Parathyroid adenoma (tissue), 2 donors: Measurements from ENCODE around the gene FFAR4.
A peak's percentile ranks its signal among the peaks of the same experiment; 100 is the strongest.

Experiments
- H2AFZ ChIP-seq: fragments of 300-600 bp; sonication (generic); one replicate; pipeline ENCODE4 v1.7.0; 2017; ENCODE audit warnings: antibody characterized with exemption, mild to moderate bottlenecking
- H3K27ac ChIP-seq: fragments of 300-600 bp; sonication (generic); one replicate; pipeline ENCODE4 v1.7.0; 2017
- H3K27me3 ChIP-seq: fragments of 300-600 bp; sonication (generic); one replicate; pipeline ENCODE4 v1.7.0; 2017; ENCODE audit warnings: low read length; ENCODE audit not compliant: control insufficient read depth, insufficient read depth
- H3K36me3 ChIP-seq: fragments of 300-600 bp; sonication (generic); one replicate; pipeline ENCODE4 v1.7.0; 2017; ENCODE audit warnings: low read length; ENCODE audit not compliant: control insufficient read depth, insufficient read depth
- H3K4me1 ChIP-seq: fragments of 300-600 bp; sonication (generic); one replicate; pipeline ENCODE4 v1.7.0; 2017; ENCODE audit warnings: control low read depth
- H3K4me2 ChIP-seq: fragments of 300-600 bp; sonication (generic); one replicate; pipeline ENCODE4 v1.7.0; 2017; ENCODE audit warnings: low read length
- H3K4me3 ChIP-seq: fragments of 300-600 bp; sonication (generic); one replicate; pipeline ENCODE4 v1.7.0; 2017; ENCODE audit warnings: low read depth, low read length
- H3K79me2 ChIP-seq: fragments of 300-600 bp; sonication (generic); one replicate; pipeline ENCODE4 v1.7.0; 2017; ENCODE audit warnings: control low read depth
- H3K9ac ChIP-seq: fragments of 300-600 bp; sonication (generic); one replicate; pipeline ENCODE4 v1.7.0; 2017; ENCODE audit warnings: mild to moderate bottlenecking
- H3K9me3 ChIP-seq: fragments of 300-600 bp; sonication (generic); one replicate; pipeline ENCODE4 v1.7.0; 2017; ENCODE audit warnings: low read length; ENCODE audit not compliant: control insufficient read depth
- CTCF ChIP-seq: fragments of 300-600 bp; sonication (generic); IDR thresholded peaks from one replicate; pipeline ENCODE4 v1.7.0; 2017; ENCODE audit warnings: antibody characterized with exemption, mild to moderate bottlenecking
- donor health status: primary hyperparathyroidism.

FFAR4 gene

DNA sequence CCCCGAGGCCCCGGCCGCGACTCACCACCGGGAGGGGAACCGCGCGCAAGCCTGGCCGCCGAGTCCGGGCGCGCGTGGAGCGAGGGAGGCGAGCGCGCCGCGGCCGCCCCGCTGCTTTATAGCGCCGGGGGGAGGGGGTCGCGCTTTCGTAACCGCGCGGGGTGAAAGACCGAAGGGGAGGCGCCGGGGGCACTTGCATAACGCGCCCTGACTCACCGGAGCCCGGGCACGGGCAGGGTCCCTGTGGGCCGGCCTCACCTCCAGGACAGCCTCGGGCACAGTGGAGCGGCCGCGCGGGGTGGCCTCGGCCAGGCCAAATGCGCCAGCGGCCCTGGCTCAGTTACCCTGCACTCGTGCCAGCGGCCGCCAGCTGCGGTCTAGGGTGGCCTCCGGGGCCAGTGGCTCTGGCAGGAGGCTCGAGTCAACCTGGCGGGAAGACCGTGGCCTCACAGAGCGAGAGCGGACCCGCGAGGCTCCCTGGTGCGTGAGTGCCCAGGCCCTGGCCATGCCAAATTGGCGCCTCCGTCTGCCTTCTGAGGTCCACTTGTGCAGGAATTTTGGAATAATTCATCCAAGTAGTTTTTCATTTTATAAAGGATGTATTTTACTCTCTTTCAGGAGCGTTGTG, 34.8 kb downstream of the FFAR4 start, which contains the start of gene RBP4:
RBP4 (minus strand) TSS at position 90 of the 628 bp plus-strand sequence. CDS start 207 bp downstream, outside the sequence.
- peak within 1 kb of the TSS; percentile 38 for H3K4me2 ChIP-seq
- no peak within 1 kb of the TSS for H3K27ac ChIP-seq
- H3K4me3 ChIP-seq: no peak within 1 kb of the TSS
- no peaks in the 10 kb centered on the region for H3K79me2 ChIP-seq
- no peaks in the 10 kb centered on the region for H3K27me3 ChIP-seq
- H3K4me1 ChIP-seq: no peaks in the 10 kb centered on the region
- TF ChIP-seq CTCF: no peak
- no peak within 1 kb of the TSS for H2AFZ ChIP-seq
- H3K36me3 ChIP-seq: no peaks in the 10 kb centered on the region
- H3K9me3 ChIP-seq: no peaks in the 10 kb centered on the region
- H3K9ac ChIP-seq: no peak within 1 kb of the TSS

GRCh38 chr10:93601774-93602162, 35.3 kb downstream of the FFAR4 start:
- H3K9ac ChIP-seq: no peak overlapping the region

DNA sequence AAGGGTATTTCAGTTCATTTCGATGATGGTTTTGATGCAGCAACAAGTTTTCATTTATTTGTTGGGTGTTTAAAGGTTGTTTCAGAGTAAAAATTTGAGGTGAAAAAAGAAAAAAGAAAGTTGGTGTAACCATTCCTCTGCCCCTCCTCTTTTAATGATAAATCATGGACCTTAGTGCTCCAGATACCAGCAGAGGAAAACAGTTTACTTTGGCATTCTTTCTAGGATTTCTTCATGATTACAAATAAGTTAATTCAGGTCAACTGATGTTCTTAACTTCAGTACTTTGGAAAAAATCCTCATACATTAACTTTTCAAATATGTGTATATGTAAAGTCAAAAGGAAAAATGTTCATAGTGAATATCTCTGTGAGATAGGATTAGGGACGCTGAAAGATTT, 36.6 kb downstream of the FFAR4 start:
- Histone ChIP-seq H3K27ac (no peak overlapping the region), H2AFZ (no peak overlapping the region), H3K9me3 (no peaks in the 10 kb centered on the region), H3K4me3 (no peak overlapping the region), H3K27me3 (no peaks in the 10 kb centered on the region), H3K79me2 (no peaks in the 10 kb centered on the region), H3K4me1 (no peaks in the 10 kb centered on the region), H3K9ac (no peak overlapping the region), H3K36me3 (no peaks in the 10 kb centered on the region), H3K4me2 (no peak overlapping the region)
- no peak for TF ChIP-seq CTCF

More at GRCh38 chr10:93601774-93602162, 35.3 kb downstream of the FFAR4 start:
- TF ChIP-seq CTCF: no peak
- no peaks in the 10 kb centered on the region for H3K79me2 ChIP-seq
- H3K27ac ChIP-seq: no peak overlapping the region
- no peaks in the 10 kb centered on the region for H3K9me3 ChIP-seq
- H3K4me2 ChIP-seq: no peak overlapping the region
- no peaks in the 10 kb centered on the region for H3K36me3 ChIP-seq
- H3K27me3 ChIP-seq: no peaks in the 10 kb centered on the region
- H2AFZ ChIP-seq: no peak overlapping the region
- H3K4me1 ChIP-seq: no peaks in the 10 kb centered on the region
- H3K4me3 ChIP-seq: no peak overlapping the region

- no peaks in the 10 kb centered on the region for H3K27me3 ChIP-seq
- H3K79me2 ChIP-seq: no peaks in the 10 kb centered on the region
- H3K9ac ChIP-seq: no peak overlapping the region
- H3K4me2 ChIP-seq: no peak overlapping the region
- no peaks in the 10 kb centered on the region for H3K9me3 ChIP-seq
- H3K27ac ChIP-seq: no peak overlapping the region
- H2AFZ ChIP-seq: no peak overlapping the region
- no peaks in the 10 kb centered on the region for H3K36me3 ChIP-seq
- TF ChIP-seq CTCF: no peak
- no peaks in the 10 kb centered on the region for H3K4me1 ChIP-seq
- no peak overlapping the region for H3K4me3 ChIP-seq
Measured at GRCh38 chr10:93604146-93604545, 37.7 kb downstream of the FFAR4 start.

DNA sequence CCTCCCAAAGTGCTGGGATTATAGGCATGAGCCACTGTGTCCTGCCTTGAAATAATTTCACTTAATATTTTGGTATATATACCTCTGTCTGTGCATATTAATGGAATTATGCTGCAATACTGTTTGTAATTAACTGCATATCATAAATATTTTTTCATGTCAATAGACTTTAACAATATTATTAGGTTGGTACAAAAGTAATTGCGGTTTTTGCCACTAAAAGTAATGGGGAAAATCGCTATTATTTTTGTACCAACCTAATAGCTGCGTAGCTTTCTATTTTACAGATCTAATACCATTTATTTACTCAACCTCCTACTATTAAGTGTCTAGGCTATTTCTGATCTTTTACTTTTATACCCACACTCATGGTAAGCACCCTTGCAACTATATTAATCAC, 42.0 kb downstream of the FFAR4 start:
- H3K9ac ChIP-seq: no peak overlapping the region
- no peaks in the 10 kb centered on the region for H3K4me1 ChIP-seq
- no peaks in the 10 kb centered on the region for H3K36me3 ChIP-seq
- H3K79me2 ChIP-seq: no peaks in the 10 kb centered on the region
- H3K27me3 ChIP-seq: no peaks in the 10 kb centered on the region
- TF ChIP-seq CTCF: no peak
- H3K27ac ChIP-seq: no peak overlapping the region
- no peak overlapping the region for H3K4me2 ChIP-seq
- no peak overlapping the region for H2AFZ ChIP-seq
- H3K4me3 ChIP-seq: no peak overlapping the region
- no peaks in the 10 kb centered on the region for H3K9me3 ChIP-seq
